ENCODE measurements around the gene DLL4.

DNA sequence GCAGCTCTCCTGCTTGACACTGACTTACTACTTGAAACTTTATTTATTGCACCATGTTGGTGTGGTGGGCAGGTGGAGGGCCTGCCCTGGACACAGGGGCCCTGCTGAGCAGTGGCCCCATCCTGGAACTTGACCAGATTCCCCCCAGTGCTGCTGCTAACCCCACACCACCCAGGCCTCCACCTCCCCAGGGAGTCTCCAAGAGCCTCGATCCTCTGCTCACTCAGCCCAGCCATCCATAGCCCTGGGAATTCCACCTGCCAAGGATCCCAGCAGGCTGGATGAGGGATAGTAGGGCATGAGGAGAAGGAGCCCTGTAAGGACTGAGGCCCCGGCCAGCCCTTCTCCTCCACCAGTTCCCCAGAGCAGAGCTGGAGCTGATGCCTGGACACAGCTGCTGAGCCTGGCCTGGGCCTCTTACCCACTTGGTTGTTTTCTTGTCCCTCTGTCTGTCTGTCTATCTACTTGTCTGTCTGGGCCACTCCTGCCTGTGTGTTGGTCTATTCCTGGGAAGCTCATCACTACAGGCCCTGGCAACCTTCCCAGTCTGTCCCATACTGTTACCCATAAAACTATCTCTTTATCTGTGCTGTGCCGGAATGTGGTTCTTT is 26.9 kb downstream of the DLL4 start:
- no peak for TF ChIP-seq EZH2 (IDR thresholded peaks at IDR 0.05; ENCODE audit: borderline replicate concordance, low read depth, low read length, severe bottlenecking)
- TF ChIP-seq, protein P1, sequence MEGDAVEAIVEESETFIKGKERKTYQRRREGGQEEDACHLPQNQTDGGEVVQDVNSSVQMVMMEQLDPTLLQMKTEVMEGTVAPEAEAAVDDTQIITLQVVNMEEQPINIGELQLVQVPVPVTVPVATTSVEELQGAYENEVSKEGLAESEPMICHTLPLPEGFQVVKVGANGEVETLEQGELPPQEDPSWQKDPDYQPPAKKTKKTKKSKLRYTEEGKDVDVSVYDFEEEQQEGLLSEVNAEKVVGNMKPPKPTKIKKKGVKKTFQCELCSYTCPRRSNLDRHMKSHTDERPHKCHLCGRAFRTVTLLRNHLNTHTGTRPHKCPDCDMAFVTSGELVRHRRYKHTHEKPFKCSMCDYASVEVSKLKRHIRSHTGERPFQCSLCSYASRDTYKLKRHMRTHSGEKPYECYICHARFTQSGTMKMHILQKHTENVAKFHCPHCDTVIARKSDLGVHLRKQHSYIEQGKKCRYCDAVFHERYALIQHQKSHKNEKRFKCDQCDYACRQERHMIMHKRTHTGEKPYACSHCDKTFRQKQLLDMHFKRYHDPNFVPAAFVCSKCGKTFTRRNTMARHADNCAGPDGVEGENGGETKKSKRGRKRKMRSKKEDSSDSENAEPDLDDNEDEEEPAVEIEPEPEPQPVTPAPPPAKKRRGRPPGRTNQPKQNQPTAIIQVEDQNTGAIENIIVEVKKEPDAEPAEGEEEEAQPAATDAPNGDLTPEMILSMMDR (IDR thresholded peaks at IDR 0.05; ENCODE audit: borderline replicate concordance, extremely low read depth, low read length, poor library complexity, severe bottlenecking): no peak
